ENCODE measurements around the gene LDB2. TPM values are rescaled to one million over a fixed set of nuclear protein-coding genes. Genes with fewer than 3 reads are reported as not detected.

The LDB2 gene
- total RNA-seq, 1 experiment from 2014 or later, result not detected

- H3K79me2 ChIP-seq (ENCODE audit: low read length), result no peaks in the 10 kb centered on the region
- CTCF ChIA-PET, result no interaction called here
- no TSS peak for BruUV-seq (replicated peaks)
These were observed 44.8 kb downstream of the LDB2 start for GRCh38 chr4:16853640-16854039.

GRCh38 chr4:16852644-16853043 lies 45.8 kb downstream of the LDB2 start:
- TF ChIP-seq EZH2phosphoT487 (IDR thresholded peaks at IDR 0.05; ENCODE audit: borderline replicate concordance, low read length) (no peak), CTCF (conservative IDR thresholded peaks at IDR 0.05; ENCODE audit: low read depth, low read length) (no peak)
- no peaks in the 10 kb centered on the region for H3F3A ChIP-seq (ENCODE audit: low read length, unreplicated experiment)
- CTCF ChIA-PET, result no interaction called here

More at GRCh38 chr4:16853640-16854039, 44.8 kb downstream of the LDB2 start:
- H3K9me3 ChIP-seq (ENCODE audit: low read length), result no peaks in the 10 kb centered on the region
- H2AFZ ChIP-seq (ENCODE audit: low read length), result no peak overlapping the region
- H3K4me1 ChIP-seq (ENCODE audit: insufficient read depth, low read length), result no peaks in the 10 kb centered on the region
- H3K9me2 ChIP-seq (replicated peaks; ENCODE audit: low read length), result no peaks in the 10 kb centered on the region
- peaks cover 26% of the 10 kb centered on the region for H3K27me3 ChIP-seq (ENCODE audit: low read length)
- intact Hi-C loops (cut with micrococcal nuclease), result no loop called here
- no peak overlapping the region for H3K4me3 ChIP-seq (ENCODE audit: low read length)
- no peak for TF ChIP-seq CTCF (conservative IDR thresholded peaks at IDR 0.05; ENCODE audit: low read depth, low read length)
- TF ChIP-seq EZH2phosphoT487 (IDR thresholded peaks at IDR 0.05; ENCODE audit: borderline replicate concordance, low read length), result no peak
- no peak for TF ChIP-seq EZH2 (IDR thresholded peaks at IDR 0.05; ENCODE audit: low read length, unreplicated experiment)
- POLR2A ChIA-PET (ENCODE audit: unreplicated experiment), result no interaction called here
- H3K4me2 ChIP-seq (ENCODE audit: low read length), result no peak overlapping the region
- no peak for ATAC-seq
- H3K9ac ChIP-seq (ENCODE audit: low read length), result no peak overlapping the region
- H3K27ac ChIP-seq (ENCODE audit: low read length), result no peak overlapping the region
- no peaks in the 10 kb centered on the region for H3F3A ChIP-seq (ENCODE audit: low read length, unreplicated experiment)
- no peaks in the 10 kb centered on the region for H3K36me3 ChIP-seq (ENCODE audit: low read depth, low read length)
- H4K20me1 ChIP-seq (ENCODE audit: low read length), result no peaks in the 10 kb centered on the region
- DNase-seq, result no peak

GRCh38 chr4:16852228-16852627 lies 46.2 kb downstream of the LDB2 start:
- no peaks in the 10 kb centered on the region for H4K20me1 ChIP-seq (ENCODE audit: low read length)
- H3K9me2 ChIP-seq (replicated peaks; ENCODE audit: low read length), result no peaks in the 10 kb centered on the region
- H3K79me2 ChIP-seq (ENCODE audit: low read length), result no peaks in the 10 kb centered on the region
- no peak overlapping the region for H2AFZ ChIP-seq (ENCODE audit: low read length)
- TF ChIP-seq CTCF (conservative IDR thresholded peaks at IDR 0.05; ENCODE audit: low read depth, low read length) (no peak), EZH2 (IDR thresholded peaks at IDR 0.05; ENCODE audit: low read length, unreplicated experiment) (no peak), EZH2phosphoT487 (IDR thresholded peaks at IDR 0.05; ENCODE audit: borderline replicate concordance, low read length) (no peak)
- no peaks in the 10 kb centered on the region for H3F3A ChIP-seq (ENCODE audit: low read length, unreplicated experiment)
- CTCF ChIA-PET, result no interaction called here
- POLR2A ChIA-PET (ENCODE audit: unreplicated experiment), result no interaction called here
- intact Hi-C loops (cut with micrococcal nuclease), result no loop called here
- H3K9me3 ChIP-seq (ENCODE audit: low read length), result no peaks in the 10 kb centered on the region
- DNase-seq (no peak), ATAC-seq (no peak)
- no peak overlapping the region for H3K9ac ChIP-seq (ENCODE audit: low read length)
- H3K36me3 ChIP-seq (ENCODE audit: low read depth, low read length), result no peaks in the 10 kb centered on the region
- no peak overlapping the region for H3K27ac ChIP-seq (ENCODE audit: low read length)
- H3K4me1 ChIP-seq (ENCODE audit: insufficient read depth, low read length), result no peaks in the 10 kb centered on the region
- no TSS peak for BruUV-seq (replicated peaks)
- peaks cover 29% of the 10 kb centered on the region for H3K27me3 ChIP-seq (ENCODE audit: low read length)
- H3K4me3 ChIP-seq (ENCODE audit: low read length), result no peak overlapping the region
- H3K4me2 ChIP-seq (ENCODE audit: low read length), result no peak overlapping the region

More at GRCh38 chr4:16852644-16853043, 45.8 kb downstream of the LDB2 start:
- Histone ChIP-seq H3K9me3 (ENCODE audit: low read length) (no peaks in the 10 kb centered on the region), H3K4me2 (ENCODE audit: low read length) (no peak overlapping the region), H3K9ac (ENCODE audit: low read length) (no peak overlapping the region), H3K27me3 (ENCODE audit: low read length) (peaks cover 27% of the 10 kb centered on the region), H3K27ac (ENCODE audit: low read length) (no peak overlapping the region), H3K4me1 (ENCODE audit: insufficient read depth, low read length) (no peaks in the 10 kb centered on the region), H3K4me3 (ENCODE audit: low read length) (no peak overlapping the region), H3K79me2 (ENCODE audit: low read length) (no peaks in the 10 kb centered on the region), H3K9me2 (replicated peaks; ENCODE audit: low read length) (no peaks in the 10 kb centered on the region), H4K20me1 (ENCODE audit: low read length) (no peaks in the 10 kb centered on the region), H2AFZ (ENCODE audit: low read length) (no peak overlapping the region), H3K36me3 (ENCODE audit: low read depth, low read length) (no peaks in the 10 kb centered on the region)
- ATAC-seq (no peak), DNase-seq (no peak)
- intact Hi-C loops (cut with micrococcal nuclease), result no loop called here
- POLR2A ChIA-PET (ENCODE audit: unreplicated experiment), result no interaction called here
- BruUV-seq (replicated peaks), result no TSS peak

Data from PC-3 (cell line).